ENCODE data around the gene HOXB6.
A peak's percentile ranks its signal among the peaks of the same experiment; 100 is the strongest.

The HOXB6 gene

GRCh38 chr17:48604770-48605329 lies at the start of gene HOXB6:
Gene HOXB6 (minus strand): TSS chr17:48604986. CDS start chr17:48598150, 6,836 bp downstream.
- Histone ChIP-seq H3K4me1 (ENCODE audit: control insufficient read depth in 5 of 5, insufficient read depth in 5 of 5, low read length in 5 of 5) (peaks cover 0 to 55% (median 52%) of the 10 kb centered on the region in 5 donors), H3K9ac (ENCODE audit: low read length in 5 of 5) (peak within 1 kb of the TSS; percentile 71 to 85 (median 83)), H3K9me3 (ENCODE audit: control insufficient read depth in 5 of 5, low read length in 5 of 5) (no peaks in the 10 kb centered on the region), H3K27ac (ENCODE audit: low read depth, low read length) (peak within 1 kb of the TSS; percentile 83), H3K36me3 (ENCODE audit: control insufficient read depth in 5 of 5, insufficient read depth in 5 of 5, low read length in 5 of 5) (peaks cover 0 to 4% (median 0%) of the 10 kb centered on the region in 5 donors), H3K4me3 (ENCODE audit: low read depth in 1 of 5, low read length in 5 of 5) (peak within 1 kb of the TSS; percentile 81 to 92 (median 83)), H3K27me3 (ENCODE audit: control insufficient read depth in 5 of 5, insufficient read depth in 4 of 5, low read length in 5 of 5) (no peaks in the 10 kb centered on the region)

GRCh38 chr17:48649741-48650140 lies 45.0 kb upstream of the HOXB6 start:
- Histone ChIP-seq H3K36me3 (ENCODE audit: control insufficient read depth in 5 of 5, insufficient read depth in 5 of 5, low read length in 5 of 5) (no peaks in the 10 kb centered on the region), H3K27me3 (ENCODE audit: control insufficient read depth in 5 of 5, insufficient read depth in 4 of 5, low read length in 5 of 5) (peaks cover 23 to 40% (median 35%) of the 10 kb centered on the region in 5 donors)

GRCh38 chr17:48647963-48648245 lies 43.1 kb upstream of the HOXB6 start:
- H3K4me3 ChIP-seq (ENCODE audit: low read depth in 1 of 5, low read length in 5 of 5), result peak overlapping the region in 3 of 5 donors; percentile 54 to 71 (median 68)
- H3K9me3 ChIP-seq (ENCODE audit: control insufficient read depth in 5 of 5, low read length in 5 of 5), result no peaks in the 10 kb centered on the region
- no peak overlapping the region for H3K9ac ChIP-seq (ENCODE audit: low read length in 5 of 5)
- H3K4me1 ChIP-seq (ENCODE audit: control insufficient read depth in 5 of 5, insufficient read depth in 5 of 5, low read length in 5 of 5), result peaks cover 2 to 29% (median 18%) of the 10 kb centered on the region in 5 donors
- H3K36me3 ChIP-seq (ENCODE audit: control insufficient read depth in 5 of 5, insufficient read depth in 5 of 5, low read length in 5 of 5), result no peaks in the 10 kb centered on the region
- H3K27me3 ChIP-seq (ENCODE audit: control insufficient read depth in 5 of 5, insufficient read depth in 4 of 5, low read length in 5 of 5), result peaks cover 38 to 53% (median 46%) of the 10 kb centered on the region in 5 donors
- no peak overlapping the region for H3K27ac ChIP-seq (ENCODE audit: low read depth, low read length)

More at GRCh38 chr17:48649741-48650140, 45.0 kb upstream of the HOXB6 start:
- Histone ChIP-seq H3K27ac (ENCODE audit: low read depth, low read length) (no peak overlapping the region), H3K4me3 (ENCODE audit: low read depth in 1 of 5, low read length in 5 of 5) (no peak overlapping the region), H3K9me3 (ENCODE audit: control insufficient read depth in 5 of 5, low read length in 5 of 5) (no peaks in the 10 kb centered on the region), H3K4me1 (ENCODE audit: control insufficient read depth in 5 of 5, insufficient read depth in 5 of 5, low read length in 5 of 5) (peaks cover 0 to 18% (median 16%) of the 10 kb centered on the region in 5 donors), H3K9ac (ENCODE audit: low read length in 5 of 5) (no peak overlapping the region)

GRCh38 chr17:48647103-48647962 lies 42.5 kb upstream of the HOXB6 start:
- no peaks in the 10 kb centered on the region for H3K9me3 ChIP-seq (ENCODE audit: control insufficient read depth in 5 of 5, low read length in 5 of 5)
- no peak overlapping the region for H3K27ac ChIP-seq (ENCODE audit: low read depth, low read length)
- peak overlapping the region; percentile 48 to 71 (median 55) for H3K4me3 ChIP-seq (ENCODE audit: low read depth in 1 of 5, low read length in 5 of 5)
- H3K36me3 ChIP-seq (ENCODE audit: control insufficient read depth in 5 of 5, insufficient read depth in 5 of 5, low read length in 5 of 5), result no peaks in the 10 kb centered on the region
- peaks cover 44 to 59% (median 51%) of the 10 kb centered on the region in 5 donors for H3K27me3 ChIP-seq (ENCODE audit: control insufficient read depth in 5 of 5, insufficient read depth in 4 of 5, low read length in 5 of 5)
- H3K4me1 ChIP-seq (ENCODE audit: control insufficient read depth in 5 of 5, insufficient read depth in 5 of 5, low read length in 5 of 5), result peaks cover 2 to 34% (median 21%) of the 10 kb centered on the region in 5 donors
- peak overlapping the region in 3 of 5 donors; percentile 2 to 49 (median 4) for H3K9ac ChIP-seq (ENCODE audit: low read length in 5 of 5)

- Histone ChIP-seq H3K36me3 (ENCODE audit: control insufficient read depth in 5 of 5, insufficient read depth in 5 of 5, low read length in 5 of 5) (no peaks in the 10 kb centered on the region), H3K4me3 (ENCODE audit: low read depth in 1 of 5, low read length in 5 of 5) (peak overlapping the region in 2 of 5 donors; percentile 24 to 55), H3K4me1 (ENCODE audit: control insufficient read depth in 5 of 5, insufficient read depth in 5 of 5, low read length in 5 of 5) (peaks cover 2 to 39% (median 25%) of the 10 kb centered on the region in 5 donors), H3K9ac (ENCODE audit: low read length in 5 of 5) (no peak overlapping the region), H3K27me3 (ENCODE audit: control insufficient read depth in 5 of 5, insufficient read depth in 4 of 5, low read length in 5 of 5) (peaks cover 52 to 68% (median 60%) of the 10 kb centered on the region in 5 donors), H3K9me3 (ENCODE audit: control insufficient read depth in 5 of 5, low read length in 5 of 5) (no peaks in the 10 kb centered on the region), H3K27ac (ENCODE audit: low read depth, low read length) (no peak overlapping the region)
These were observed 41.7 kb upstream of the HOXB6 start for GRCh38 chr17:48646183-48647102.

GRCh38 chr17:48645639-48646182 lies 40.9 kb upstream of the HOXB6 start:
- no peaks in the 10 kb centered on the region for H3K9me3 ChIP-seq (ENCODE audit: control insufficient read depth in 5 of 5, low read length in 5 of 5)
- H3K27me3 ChIP-seq (ENCODE audit: control insufficient read depth in 5 of 5, insufficient read depth in 4 of 5, low read length in 5 of 5), result peaks cover 59 to 75% (median 64%) of the 10 kb centered on the region in 5 donors
- no peak overlapping the region for H3K9ac ChIP-seq (ENCODE audit: low read length in 5 of 5)
- H3K4me1 ChIP-seq (ENCODE audit: control insufficient read depth in 5 of 5, insufficient read depth in 5 of 5, low read length in 5 of 5), result peaks cover 2 to 39% (median 25%) of the 10 kb centered on the region in 5 donors
- H3K4me3 ChIP-seq (ENCODE audit: low read depth in 1 of 5, low read length in 5 of 5), result no peak overlapping the region
- H3K27ac ChIP-seq (ENCODE audit: low read depth, low read length), result no peak overlapping the region
- H3K36me3 ChIP-seq (ENCODE audit: control insufficient read depth in 5 of 5, insufficient read depth in 5 of 5, low read length in 5 of 5), result no peaks in the 10 kb centered on the region

GRCh38 chr17:48644910-48645557 lies 40.2 kb upstream of the HOXB6 start:
- H3K4me3 ChIP-seq (ENCODE audit: low read depth in 1 of 5, low read length in 5 of 5), result no peak overlapping the region
- no peaks in the 10 kb centered on the region for H3K36me3 ChIP-seq (ENCODE audit: control insufficient read depth in 5 of 5, insufficient read depth in 5 of 5, low read length in 5 of 5)
- peaks cover 2 to 39% (median 25%) of the 10 kb centered on the region in 5 donors for H3K4me1 ChIP-seq (ENCODE audit: control insufficient read depth in 5 of 5, insufficient read depth in 5 of 5, low read length in 5 of 5)
- H3K9ac ChIP-seq (ENCODE audit: low read length in 5 of 5), result no peak overlapping the region
- no peaks in the 10 kb centered on the region for H3K9me3 ChIP-seq (ENCODE audit: control insufficient read depth in 5 of 5, low read length in 5 of 5)
- H3K27me3 ChIP-seq (ENCODE audit: control insufficient read depth in 5 of 5, insufficient read depth in 4 of 5, low read length in 5 of 5), result peaks cover 59 to 81% (median 66%) of the 10 kb centered on the region in 5 donors
- H3K27ac ChIP-seq (ENCODE audit: low read depth, low read length), result no peak overlapping the region

- no peaks in the 10 kb centered on the region for H3K9me3 ChIP-seq (ENCODE audit: control insufficient read depth in 5 of 5, low read length in 5 of 5)
- H3K9ac ChIP-seq (ENCODE audit: low read length in 5 of 5), result no peak overlapping the region
- H3K36me3 ChIP-seq (ENCODE audit: control insufficient read depth in 5 of 5, insufficient read depth in 5 of 5, low read length in 5 of 5), result no peaks in the 10 kb centered on the region
- peaks cover 2 to 39% (median 25%) of the 10 kb centered on the region in 5 donors for H3K4me1 ChIP-seq (ENCODE audit: control insufficient read depth in 5 of 5, insufficient read depth in 5 of 5, low read length in 5 of 5)
- H3K4me3 ChIP-seq (ENCODE audit: low read depth in 1 of 5, low read length in 5 of 5), result no peak overlapping the region
- H3K27ac ChIP-seq (ENCODE audit: low read depth, low read length), result no peak overlapping the region
- peaks cover 62 to 88% (median 68%) of the 10 kb centered on the region in 5 donors for H3K27me3 ChIP-seq (ENCODE audit: control insufficient read depth in 5 of 5, insufficient read depth in 4 of 5, low read length in 5 of 5)
These were observed 39.4 kb upstream of the HOXB6 start for GRCh38 chr17:48644159-48644558.

GRCh38 chr17:48643697-48644012 lies 38.9 kb upstream of the HOXB6 start:
- Histone ChIP-seq H3K27ac (ENCODE audit: low read depth, low read length) (no peak overlapping the region), H3K4me1 (ENCODE audit: control insufficient read depth in 5 of 5, insufficient read depth in 5 of 5, low read length in 5 of 5) (peaks cover 2 to 39% (median 25%) of the 10 kb centered on the region in 5 donors), H3K9ac (ENCODE audit: low read length in 5 of 5) (no peak overlapping the region), H3K27me3 (ENCODE audit: control insufficient read depth in 5 of 5, insufficient read depth in 4 of 5, low read length in 5 of 5) (peaks cover 67 to 93% (median 70%) of the 10 kb centered on the region in 5 donors), H3K36me3 (ENCODE audit: control insufficient read depth in 5 of 5, insufficient read depth in 5 of 5, low read length in 5 of 5) (no peaks in the 10 kb centered on the region), H3K4me3 (ENCODE audit: low read depth in 1 of 5, low read length in 5 of 5) (no peak overlapping the region), H3K9me3 (ENCODE audit: control insufficient read depth in 5 of 5, low read length in 5 of 5) (no peaks in the 10 kb centered on the region)

Data from subcutaneous abdominal adipose tissue (tissue), 5 donors.